Large intestine (tissue), 3 donors: ENCODE results near the gene SYTL4. TPM values are rescaled to one million over a fixed set of nuclear protein-coding genes. Genes with fewer than 3 reads are reported as not detected.

ENCODE experiments used
- DNase-seq, 2 donors: peaks; one replicate each; pipeline versions ENCODE4 v3.0.0 to v3.0.0-alpha.2; 2013
- H3K27ac ChIP-seq: one replicate; pipeline ENCODE4 v1.5.1; 2013; ENCODE audit warnings: low read length
- H3K27me3 ChIP-seq: 2 replicates; pipeline ENCODE4 v1.6.1; 2013; ENCODE audit warnings: low read length; ENCODE audit not compliant: control insufficient read depth, insufficient read depth
- H3K36me3 ChIP-seq: 2 replicates; pipeline ENCODE4 v1.6.1; 2013; ENCODE audit warnings: low read length; ENCODE audit not compliant: control insufficient read depth, insufficient read depth
- H3K4me1 ChIP-seq: one replicate; pipeline ENCODE4 v1.6.1; 2013; ENCODE audit warnings: low read length; ENCODE audit not compliant: control insufficient read depth, insufficient read depth
- H3K4me3 ChIP-seq: one replicate; pipeline ENCODE4 v1.5.1; 2013; ENCODE audit warnings: low read length
- H3K9me3 ChIP-seq: one replicate; pipeline ENCODE4 v1.6.1; 2013; ENCODE audit warnings: mild to moderate bottlenecking, low read depth, low read length, moderate library complexity; ENCODE audit not compliant: control insufficient read depth
- WGBS: methylation state at CpG from one replicate; pipeline ENCODE4 v1.1.5; 2013; ENCODE audit warnings: low lambda C conversion rate; ENCODE audit not compliant: insufficient coverage; 5-methylcytosine and 5-hydroxymethylcytosine counted together
- polyA plus RNA-seq: library from polyadenylated mRNA; unstranded; fragments of 120-200 nt; gene quantifications from one replicate; pipeline ENCODE4 v1.2.1, GENCODE V29; 2013

The SYTL4 gene
- polyA plus RNA-seq, 1 donor, result 6.0 TPM

DNA sequence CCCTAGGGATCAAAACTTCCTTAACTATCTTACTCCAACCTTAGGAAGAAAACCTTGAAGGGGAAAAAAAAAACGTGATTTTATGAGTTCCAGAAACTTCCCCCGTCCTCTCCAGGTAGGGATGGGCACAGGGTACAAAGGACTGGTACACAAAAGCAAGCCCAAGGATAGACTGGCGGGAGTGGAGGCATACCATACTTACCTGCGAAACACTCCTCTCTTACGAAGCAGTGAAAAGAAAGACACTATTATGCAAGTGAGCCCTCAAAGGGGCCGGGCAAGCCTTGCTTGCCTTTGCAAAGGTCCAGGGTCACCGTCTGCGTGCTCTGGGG lies 96.0 kb downstream of the SYTL4 start:
- WGBS, result no CpG with 5 or more reads among the region's 8 CpGs
- no peaks in the 10 kb centered on the region for H3K27me3 ChIP-seq
- H3K27ac ChIP-seq, result peak overlapping the region; percentile 79
- H3K4me3 ChIP-seq, result peak overlapping the region; percentile 68
- DNase-seq, result peak in 1 of 2 donors; percentile 27
- no peaks in the 10 kb centered on the region for H3K9me3 ChIP-seq
- no peaks in the 10 kb centered on the region for H3K4me1 ChIP-seq
- peaks cover 6% of the 10 kb centered on the region for H3K36me3 ChIP-seq

GRCh38 chrX:100635040-100635439 lies 96.9 kb downstream of the SYTL4 start:
- Histone ChIP-seq H3K4me3 (peak overlapping the region; percentile 68), H3K36me3 (peaks cover 10% of the 10 kb centered on the region), H3K4me1 (no peaks in the 10 kb centered on the region), H3K27ac (no peak overlapping the region), H3K9me3 (no peaks in the 10 kb centered on the region), H3K27me3 (no peaks in the 10 kb centered on the region)
- DNase-seq, result no peak
- no CpG with 5 or more reads among the region's 5 CpGs for WGBS

GRCh38 chrX:100625985-100626491 lies 105.9 kb downstream of the SYTL4 start:
- no peaks in the 10 kb centered on the region for H3K9me3 ChIP-seq
- no peak overlapping the region for H3K27ac ChIP-seq
- peaks cover 7% of the 10 kb centered on the region for H3K36me3 ChIP-seq
- no peak for DNase-seq
- WGBS, result 80% methylated on average over 3 of the region's 5 CpGs
- H3K4me3 ChIP-seq, result no peak overlapping the region
- H3K27me3 ChIP-seq, result no peaks in the 10 kb centered on the region
- H3K4me1 ChIP-seq, result no peaks in the 10 kb centered on the region

Other genes with a start within 250 kb of the SYTL4 start
- 1.2 TPM for gene TNMD, start 147.2 kb downstream of the SYTL4 start, polyA plus RNA-seq
- 115 TPM for gene TSPAN6, start 95.3 kb downstream of the SYTL4 start, polyA plus RNA-seq
- gene SRPX2, start 87.9 kb downstream of the SYTL4 start, polyA plus RNA-seq, result 6.1 TPM
- gene CSTF2, start 88.3 kb upstream of the SYTL4 start, polyA plus RNA-seq, result 18.0 TPM
- 1.8 TPM for gene NOX1, start 142.2 kb upstream of the SYTL4 start, polyA plus RNA-seq
- gene XKRX, start 196.8 kb upstream of the SYTL4 start, polyA plus RNA-seq, result 8.8 TPM
- gene ARL13A, start 237.6 kb upstream of the SYTL4 start, polyA plus RNA-seq, result 0.21 TPM